ENCODE measurements around the gene SUFU.
"Not testable (repeated sequence)": the region's sequence is repeated elsewhere in the genome, so short reads cannot be mapped to it uniquely, and the experiment has no call there.

Gene SUFU

GRCh38 chr10:102654969-102655368 is 151.2 kb downstream of the SUFU start:
- no peak for DNase-seq

- no peak for DNase-seq
Observed at GRCh38 chr10:102656026-102656425, 152.3 kb downstream of the SUFU start.

GRCh38 chr10:102656791-102657371 is 153.1 kb downstream of the SUFU start:
- DNase-seq: no peak

- DNase-seq: no peak
Observed at GRCh38 chr10:102657451-102657850, 153.7 kb downstream of the SUFU start.

- DNase-seq: no peak
Observed at GRCh38 chr10:102657984-102658724, 154.4 kb downstream of the SUFU start.

GRCh38 chr10:102658802-102659201 is 155.0 kb downstream of the SUFU start:
- no peak for DNase-seq

GRCh38 chr10:102660888-102661657 is 157.3 kb downstream of the SUFU start:
- DNase-seq: peak; percentile 32

- no peak for DNase-seq
Observed at GRCh38 chr10:102661658-102662028, 157.9 kb downstream of the SUFU start.

GRCh38 chr10:102665904-102666509 is 162.2 kb downstream of the SUFU start:
- no peak for DNase-seq

- DNase-seq: not testable (repeated sequence)
Observed at GRCh38 chr10:102667411-102667810, 163.6 kb downstream of the SUFU start.

GRCh38 chr10:102668326-102669107 is 164.7 kb downstream of the SUFU start:
- DNase-seq: no peak

GRCh38 chr10:102669206-102670064 is 165.7 kb downstream of the SUFU start:
- DNase-seq: no peak

- no peak for DNase-seq
Observed at GRCh38 chr10:102670065-102670670, 166.4 kb downstream of the SUFU start.

- no peak for DNase-seq
Observed at GRCh38 chr10:102670871-102671434, 167.2 kb downstream of the SUFU start.

GRCh38 chr10:102673236-102673818 is 169.6 kb downstream of the SUFU start:
- no peak for DNase-seq

- DNase-seq: peak; percentile 8
Observed at GRCh38 chr10:102673819-102674511, 170.2 kb downstream of the SUFU start.

GRCh38 chr10:102674566-102674965 is 170.8 kb downstream of the SUFU start:
- DNase-seq: no peak

GRCh38 chr10:102675011-102675665 is 171.4 kb downstream of the SUFU start:
- no peak for DNase-seq

Measured in NCI-H345 (cell line).